GM23338 (cell line): ENCODE results near the gene CLSTN2. TPM values are rescaled to one million over a fixed set of nuclear protein-coding genes. Genes with fewer than 3 reads are reported as not detected.

ENCODE experiments used
- ATAC-seq: fragments of 200-7000 bp; cut with Tn5 transposase; 3 replicates; pipeline ENCODE4 v1.9.1; 2020
- DNase-seq: peaks from one replicate; pipeline ENCODE4 v3.0.0-alpha.2; 2015; ENCODE audit warnings: low spot score
- H2AFZ ChIP-seq: fragments of 200-600 bp; sonication (generic); 2 replicates; pipeline ENCODE4 v1.8.0; 2016; ENCODE audit warnings: antibody characterized with exemption, mild to moderate bottlenecking, moderate library complexity
- H3F3A ChIP-seq: fragments of 200-600 bp; sonication (generic); replicated peaks from 2 replicates; pipeline ENCODE4 v1.8.0; 2017; ENCODE audit warnings: antibody characterized with exemption, mixed run types, low read depth
- H3K27ac ChIP-seq: fragments of 200-600 bp; sonication (generic); 2 replicates; pipeline ENCODE4 v1.6.1; 2016; ENCODE audit warnings: low read depth
- H3K27me3 ChIP-seq: fragments of 200-600 bp; sonication (generic); 2 replicates; pipeline ENCODE4 v1.8.0; 2016; ENCODE audit warnings: mild to moderate bottlenecking, mixed run types, moderate library complexity; ENCODE audit not compliant: insufficient read depth
- H3K36me3 ChIP-seq: fragments of 200-600 bp; sonication (generic); 2 replicates; pipeline ENCODE4 v1.8.0; 2016; ENCODE audit warnings: mild to moderate bottlenecking; ENCODE audit not compliant: insufficient read depth
- H3K4me1 ChIP-seq: fragments of 200-600 bp; sonication (generic); 2 replicates; pipeline ENCODE4 v1.8.0; 2016; ENCODE audit warnings: mild to moderate bottlenecking, moderate library complexity; ENCODE audit not compliant: insufficient read depth
- H3K4me2 ChIP-seq: fragments of 200-600 bp; sonication (generic); 2 replicates; pipeline ENCODE4 v1.7.1; 2017; ENCODE audit warnings: mixed run types
- H3K4me3 ChIP-seq: fragments of 200-600 bp; sonication (generic); 2 replicates; pipeline ENCODE4 v1.6.1; 2016; ENCODE audit warnings: mixed run types
- H3K79me2 ChIP-seq: fragments of 200-600 bp; sonication (generic); replicated peaks from 2 replicates; pipeline ENCODE4 v1.8.0; 2017; ENCODE audit warnings: mild to moderate bottlenecking; ENCODE audit not compliant: insufficient read depth
- H3K9me2 ChIP-seq: fragments of 200-600 bp; sonication (generic); 2 replicates; pipeline ENCODE4 v1.8.0; 2017; ENCODE audit not compliant: insufficient read depth
- H4K20me1 ChIP-seq: fragments of 200-600 bp; sonication (generic); replicated peaks from 2 replicates; pipeline ENCODE4 v1.8.0; 2017; ENCODE audit warnings: mild to moderate bottlenecking; ENCODE audit not compliant: insufficient read depth
- H3K27ac Mint-ChIP-seq: 2 replicates; pipeline ENCODE4 v1.8.0; 2020; ENCODE audit warnings: inconsistent platforms, mild to moderate bottlenecking, moderate library complexity, mixed read lengths
- H3K27me3 Mint-ChIP-seq: 3 replicates; pipeline ENCODE4 v1.8.0; 2022; ENCODE audit warnings: low read depth, mild to moderate bottlenecking, moderate library complexity, mixed read lengths, inconsistent platforms; ENCODE audit not compliant: insufficient read depth, poor library complexity
- H3K36me3 Mint-ChIP-seq: 3 replicates; pipeline ENCODE4 v1.8.0; 2021; ENCODE audit warnings: low read depth, mild to moderate bottlenecking, inconsistent platforms, moderate library complexity, mixed read lengths
- H3K4me1 Mint-ChIP-seq: 3 replicates; pipeline ENCODE4 v1.8.0; 2020; ENCODE audit warnings: mild to moderate bottlenecking, inconsistent platforms, mixed read lengths
- H3K4me3 Mint-ChIP-seq: 3 replicates; pipeline ENCODE4 v1.8.0; 2021; ENCODE audit warnings: moderate library complexity, mild to moderate bottlenecking, inconsistent platforms, mixed read lengths
- H3K9me3 Mint-ChIP-seq: 3 replicates; pipeline ENCODE4 v1.8.0; 2020; ENCODE audit warnings: moderate library complexity, mild to moderate bottlenecking, inconsistent platforms, mixed read lengths
- EZH2 ChIP-seq: fragments of 200-600 bp; sonication (generic); IDR thresholded peaks from one replicate; pipeline ENCODE4 v1.8.0; 2017; ENCODE audit warnings: antibody characterized with exemption, mild to moderate bottlenecking, low read depth; ENCODE audit not compliant: unreplicated experiment
- EZH2phosphoT487 ChIP-seq: fragments of 200-600 bp; sonication (generic); IDR thresholded peaks from one replicate; pipeline ENCODE4 v1.8.1; 2018; ENCODE audit warnings: antibody characterized with exemption; ENCODE audit not compliant: unreplicated experiment
- JUNB ChIP-seq: IDR thresholded peaks from one replicate; pipeline ENCODE4 v1.6.1; 2016; ENCODE audit warnings: antibody characterized with exemption; ENCODE audit not compliant: unreplicated experiment
- NANOG ChIP-seq: IDR thresholded peaks from 2 replicates; pipeline ENCODE4 v1.6.1; 2016; ENCODE audit warnings: antibody characterized with exemption, borderline replicate concordance
- POLR2AphosphoS5 ChIP-seq: IDR thresholded peaks from 2 replicates; pipeline ENCODE4 v1.6.1; 2016; ENCODE audit warnings: antibody characterized with exemption, low read depth
- REST ChIP-seq: IDR thresholded peaks from one replicate; pipeline ENCODE4 v1.6.1; 2018; ENCODE audit warnings: antibody characterized with exemption; ENCODE audit not compliant: unreplicated experiment
- STAT1 ChIP-seq: IDR thresholded peaks from one replicate; pipeline ENCODE4 v1.6.1; 2016; ENCODE audit warnings: antibody characterized with exemption; ENCODE audit not compliant: unreplicated experiment
- ZNF114 ChIP-seq: fragments of 250-450 bp; sonication (Bioruptor Pico); IDR thresholded peaks from 2 replicates; pipeline ENCODE4 v1.5.0; 2020; ENCODE audit warnings: mild to moderate bottlenecking, moderate library complexity
- ZNF331 ChIP-seq: fragments of 250-450 bp; sonication (Bioruptor Pico); IDR thresholded peaks from 2 replicates; pipeline ENCODE4 v1.5.0; 2020; ENCODE audit warnings: low read depth, mild to moderate bottlenecking, moderate library complexity
- polyA plus RNA-seq: library from polyadenylated mRNA; unstranded; fragments of >200 nt; fragmentation: Nextera tagmentation; extraction: Ambion mirVana; gene quantifications from 2 replicates; pipeline ENCODE4 v1.2.1, GENCODE V29; 2016
- total RNA-seq: library from RNA; depleted of rRNA; stranded (reverse); fragments of >200 nt; shearing (Covaris generic); gene quantifications from 2 replicates; pipeline ENCODE4 v1.2.3, GENCODE V29; 2014
- TF ChIP-seq, protein P1 (sequence below), 2 experiments: fragments of 200-600 bp in 1 of 2; sonication (generic) in 1 of 2; conservative IDR thresholded peaks; 2 replicates each; pipeline versions ENCODE4 v1.5.1 to v1.6.1; 2016 to 2017; ENCODE audit warnings: antibody characterized with exemption in 2 of 2, low read depth in 2 of 2, mild to moderate bottlenecking in 2 of 2, moderate library complexity in 1 of 2
- TF ChIP-seq, protein P2 (sequence below): IDR thresholded peaks from 2 replicates; pipeline ENCODE4 v1.6.1; 2016; ENCODE audit warnings: antibody characterized with exemption
- TF ChIP-seq, protein P3 (sequence below): fragments of 250-450 bp; sonication (Bioruptor Pico); IDR thresholded peaks from 2 replicates; pipeline ENCODE4 v1.5.0; 2020; ENCODE audit warnings: mild to moderate bottlenecking, moderate library complexity

Gene CLSTN2
- total and polyA plus RNA-seq, 2 experiments from 2014 or later = 0.11 to 0.83 TPM

- H3K36me3 ChIP-seq = no peaks in the 10 kb centered on the region
- Mint-ChIP-seq H3K27me3 (peaks cover 2% of the 10 kb centered on the region), H3K4me3 (no peak overlapping the region), H3K27ac (no peak overlapping the region), H3K36me3 (no peaks in the 10 kb centered on the region), H3K9me3 (no peaks in the 10 kb centered on the region), H3K4me1 (no peaks in the 10 kb centered on the region)
- H3K4me1 ChIP-seq = no peaks in the 10 kb centered on the region
- H3K27ac ChIP-seq = no peak overlapping the region
- H3K27me3 ChIP-seq = no peaks in the 10 kb centered on the region
- no peak for TF ChIP-seq EZH2phosphoT487
- TF ChIP-seq EZH2 = no peak
- no peak for TF ChIP-seq ZNF331 (CRISPR knock-in tag)
- TF ChIP-seq REST = no peak
- TF ChIP-seq, protein P1, sequence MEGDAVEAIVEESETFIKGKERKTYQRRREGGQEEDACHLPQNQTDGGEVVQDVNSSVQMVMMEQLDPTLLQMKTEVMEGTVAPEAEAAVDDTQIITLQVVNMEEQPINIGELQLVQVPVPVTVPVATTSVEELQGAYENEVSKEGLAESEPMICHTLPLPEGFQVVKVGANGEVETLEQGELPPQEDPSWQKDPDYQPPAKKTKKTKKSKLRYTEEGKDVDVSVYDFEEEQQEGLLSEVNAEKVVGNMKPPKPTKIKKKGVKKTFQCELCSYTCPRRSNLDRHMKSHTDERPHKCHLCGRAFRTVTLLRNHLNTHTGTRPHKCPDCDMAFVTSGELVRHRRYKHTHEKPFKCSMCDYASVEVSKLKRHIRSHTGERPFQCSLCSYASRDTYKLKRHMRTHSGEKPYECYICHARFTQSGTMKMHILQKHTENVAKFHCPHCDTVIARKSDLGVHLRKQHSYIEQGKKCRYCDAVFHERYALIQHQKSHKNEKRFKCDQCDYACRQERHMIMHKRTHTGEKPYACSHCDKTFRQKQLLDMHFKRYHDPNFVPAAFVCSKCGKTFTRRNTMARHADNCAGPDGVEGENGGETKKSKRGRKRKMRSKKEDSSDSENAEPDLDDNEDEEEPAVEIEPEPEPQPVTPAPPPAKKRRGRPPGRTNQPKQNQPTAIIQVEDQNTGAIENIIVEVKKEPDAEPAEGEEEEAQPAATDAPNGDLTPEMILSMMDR (conservative IDR thresholded peaks at IDR 0.05; ENCODE audit: low read depth in 2 of 2) = no peak
- TF ChIP-seq, protein P2, sequence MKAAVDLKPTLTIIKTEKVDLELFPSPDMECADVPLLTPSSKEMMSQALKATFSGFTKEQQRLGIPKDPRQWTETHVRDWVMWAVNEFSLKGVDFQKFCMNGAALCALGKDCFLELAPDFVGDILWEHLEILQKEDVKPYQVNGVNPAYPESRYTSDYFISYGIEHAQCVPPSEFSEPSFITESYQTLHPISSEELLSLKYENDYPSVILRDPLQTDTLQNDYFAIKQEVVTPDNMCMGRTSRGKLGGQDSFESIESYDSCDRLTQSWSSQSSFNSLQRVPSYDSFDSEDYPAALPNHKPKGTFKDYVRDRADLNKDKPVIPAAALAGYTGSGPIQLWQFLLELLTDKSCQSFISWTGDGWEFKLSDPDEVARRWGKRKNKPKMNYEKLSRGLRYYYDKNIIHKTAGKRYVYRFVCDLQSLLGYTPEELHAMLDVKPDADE = no peak
- TF ChIP-seq, protein P3, sequence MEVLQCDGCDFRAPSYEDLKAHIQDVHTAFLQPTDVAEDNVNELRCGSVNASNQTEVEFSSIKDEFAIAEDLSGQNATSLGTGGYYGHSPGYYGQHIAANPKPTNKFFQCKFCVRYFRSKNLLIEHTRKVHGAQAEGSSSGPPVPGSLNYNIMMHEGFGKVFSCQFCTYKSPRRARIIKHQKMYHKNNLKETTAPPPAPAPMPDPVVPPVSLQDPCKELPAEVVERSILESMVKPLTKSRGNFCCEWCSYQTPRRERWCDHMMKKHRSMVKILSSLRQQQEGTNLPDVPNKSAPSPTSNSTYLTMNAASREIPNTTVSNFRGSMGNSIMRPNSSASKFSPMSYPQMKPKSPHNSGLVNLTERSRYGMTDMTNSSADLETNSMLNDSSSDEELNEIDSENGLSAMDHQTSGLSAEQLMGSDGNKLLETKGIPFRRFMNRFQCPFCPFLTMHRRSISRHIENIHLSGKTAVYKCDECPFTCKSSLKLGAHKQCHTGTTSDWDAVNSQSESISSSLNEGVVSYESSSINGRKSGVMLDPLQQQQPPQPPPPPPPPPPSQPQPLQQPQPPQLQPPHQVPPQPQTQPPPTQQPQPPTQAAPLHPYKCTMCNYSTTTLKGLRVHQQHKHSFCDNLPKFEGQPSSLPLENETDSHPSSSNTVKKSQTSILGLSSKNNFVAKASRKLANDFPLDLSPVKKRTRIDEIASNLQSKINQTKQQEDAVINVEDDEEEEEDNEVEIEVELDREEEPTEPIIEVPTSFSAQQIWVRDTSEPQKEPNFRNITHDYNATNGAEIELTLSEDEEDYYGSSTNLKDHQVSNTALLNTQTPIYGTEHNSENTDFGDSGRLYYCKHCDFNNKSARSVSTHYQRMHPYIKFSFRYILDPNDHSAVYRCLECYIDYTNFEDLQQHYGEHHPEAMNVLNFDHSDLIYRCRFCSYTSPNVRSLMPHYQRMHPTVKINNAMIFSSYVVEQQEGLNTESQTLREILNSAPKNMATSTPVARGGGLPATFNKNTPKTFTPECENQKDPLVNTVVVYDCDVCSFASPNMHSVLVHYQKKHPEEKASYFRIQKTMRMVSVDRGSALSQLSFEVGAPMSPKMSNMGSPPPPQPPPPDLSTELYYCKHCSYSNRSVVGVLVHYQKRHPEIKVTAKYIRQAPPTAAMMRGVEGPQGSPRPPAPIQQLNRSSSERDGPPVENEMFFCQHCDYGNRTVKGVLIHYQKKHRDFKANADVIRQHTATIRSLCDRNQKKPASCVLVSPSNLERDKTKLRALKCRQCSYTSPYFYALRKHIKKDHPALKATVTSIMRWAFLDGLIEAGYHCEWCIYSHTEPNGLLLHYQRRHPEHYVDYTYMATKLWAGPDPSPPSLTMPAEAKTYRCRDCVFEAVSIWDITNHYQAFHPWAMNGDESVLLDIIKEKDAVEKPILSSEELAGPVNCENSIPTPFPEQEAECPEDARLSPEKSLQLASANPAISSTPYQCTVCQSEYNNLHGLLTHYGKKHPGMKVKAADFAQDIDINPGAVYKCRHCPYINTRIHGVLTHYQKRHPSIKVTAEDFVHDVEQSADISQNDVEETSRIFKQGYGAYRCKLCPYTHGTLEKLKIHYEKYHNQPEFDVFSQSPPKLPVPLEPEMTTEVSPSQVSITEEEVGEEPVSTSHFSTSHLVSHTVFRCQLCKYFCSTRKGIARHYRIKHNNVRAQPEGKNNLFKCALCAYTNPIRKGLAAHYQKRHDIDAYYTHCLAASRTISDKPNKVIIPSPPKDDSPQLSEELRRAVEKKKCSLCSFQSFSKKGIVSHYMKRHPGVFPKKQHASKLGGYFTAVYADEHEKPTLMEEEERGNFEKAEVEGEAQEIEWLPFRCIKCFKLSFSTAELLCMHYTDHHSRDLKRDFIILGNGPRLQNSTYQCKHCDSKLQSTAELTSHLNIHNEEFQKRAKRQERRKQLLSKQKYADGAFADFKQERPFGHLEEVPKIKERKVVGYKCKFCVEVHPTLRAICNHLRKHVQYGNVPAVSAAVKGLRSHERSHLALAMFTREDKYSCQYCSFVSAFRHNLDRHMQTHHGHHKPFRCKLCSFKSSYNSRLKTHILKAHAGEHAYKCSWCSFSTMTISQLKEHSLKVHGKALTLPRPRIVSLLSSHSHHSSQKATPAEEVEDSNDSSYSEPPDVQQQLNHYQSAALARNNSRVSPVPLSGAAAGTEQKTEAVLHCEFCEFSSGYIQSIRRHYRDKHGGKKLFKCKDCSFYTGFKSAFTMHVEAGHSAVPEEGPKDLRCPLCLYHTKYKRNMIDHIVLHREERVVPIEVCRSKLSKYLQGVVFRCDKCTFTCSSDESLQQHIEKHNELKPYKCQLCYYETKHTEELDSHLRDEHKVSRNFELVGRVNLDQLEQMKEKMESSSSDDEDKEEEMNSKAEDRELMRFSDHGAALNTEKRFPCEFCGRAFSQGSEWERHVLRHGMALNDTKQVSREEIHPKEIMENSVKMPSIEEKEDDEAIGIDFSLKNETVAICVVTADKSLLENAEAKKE (CRISPR knock-in tag) = no peak
- TF ChIP-seq JUNB = no peak
- no peak for TF ChIP-seq NANOG
- TF ChIP-seq ZNF114 (CRISPR knock-in tag) = no peak
- no peak for TF ChIP-seq STAT1
- no peak for TF ChIP-seq POLR2AphosphoS5
- no peaks in the 10 kb centered on the region for H3K9me2 ChIP-seq
- H3K4me3 ChIP-seq = no peak overlapping the region
- H4K20me1 ChIP-seq = no peaks in the 10 kb centered on the region
- H3K79me2 ChIP-seq = no peaks in the 10 kb centered on the region
- H3K4me2 ChIP-seq = no peak overlapping the region
- no peak for DNase-seq
- no peak overlapping the region for H2AFZ ChIP-seq
- no peak for ATAC-seq
- H3F3A ChIP-seq = no peaks in the 10 kb centered on the region
Observed at GRCh38 chr3:139975594-139976365, 40.8 kb downstream of the CLSTN2 start.
